Kidney (tissue), 14 donors: Measurements from ENCODE around the gene MAN2A2. TPM values are rescaled to one million over a fixed set of nuclear protein-coding genes. Genes with fewer than 3 reads are reported as not detected.

Experiments
- DNase-seq, 5 donors: peaks; one replicate each; pipeline ENCODE4 v3.0.0-alpha.2; 2013 to 2020
- FAIRE-seq: peaks from 2 replicates; lab custom pipeline; 2012; peaks lifted over from hg19 to GRCh38; lab: Jason Lieb, UNC
- H3K27ac ChIP-seq, 2 donors: one replicate each; pipeline ENCODE4 v1.7.0; 2013; ENCODE audit warnings: low read depth in 2 of 2, low read length in 2 of 2, inconsistent platforms in 1 of 2
- H3K27me3 ChIP-seq: one replicate; pipeline ENCODE4 v1.7.1; 2013; ENCODE audit warnings: low read length, inconsistent platforms; ENCODE audit not compliant: control insufficient read depth, insufficient read depth
- H3K36me3 ChIP-seq, 3 donors: one replicate each; pipeline versions ENCODE4 v1.7.0 to v1.7.1; 2013; ENCODE audit warnings: low read length in 3 of 3, control low read depth in 1 of 3, inconsistent platforms in 1 of 3; ENCODE audit not compliant: insufficient read depth in 3 of 3, control insufficient read depth in 2 of 3
- H3K4me1 ChIP-seq, 3 donors: one replicate each; pipeline versions ENCODE4 v1.7.0 to v1.7.1; 2013; ENCODE audit warnings: low read length in 3 of 3, inconsistent platforms in 1 of 3, low read depth in 1 of 3; ENCODE audit not compliant: control insufficient read depth in 2 of 3, insufficient read depth in 2 of 3
- H3K4me3 ChIP-seq, 3 donors: one replicate each; pipeline versions ENCODE4 v1.7.0 to v1.8.1; 2013; ENCODE audit warnings: low read length in 3 of 3, control low read depth in 1 of 3, inconsistent platforms in 1 of 3
- H3K9ac ChIP-seq, 3 donors: one replicate each; pipeline versions ENCODE4 v1.7.0 to v1.7.1; 2013; ENCODE audit warnings: low read length in 3 of 3, control low read depth in 1 of 3, inconsistent platforms in 1 of 3
- H3K9me3 ChIP-seq, 3 donors: one replicate each; pipeline versions ENCODE4 v1.7.0 to v1.7.1; 2013; ENCODE audit warnings: low read length in 3 of 3, control low read depth in 1 of 3, inconsistent platforms in 1 of 3; ENCODE audit not compliant: control insufficient read depth in 2 of 3, insufficient read depth in 1 of 3
- CTCF ChIP-seq: IDR thresholded peaks from 3 replicates; pipeline ENCODE4 v1.5.1; 2012; ENCODE audit warnings: mild to moderate bottlenecking, moderate library complexity, borderline replicate concordance; ENCODE audit not compliant: insufficient read depth; ENCODE audit errors: extremely low read depth
- intact Hi-C: fragments of 100-400 bp; cut with DNase I; formaldehyde crosslinking; loops from one replicate; pipeline ENCODE4 v1.11.1; 2022
- polyA plus RNA-seq: library from polyadenylated mRNA; stranded (reverse); fragments of 350-450 nt; fragmentation: Illumina TruSeq; extraction: RNeasy Lipid Tissue Mini Kit (QIAGEN cat#74804); gene quantifications from one replicate; pipeline ENCODE4 v1.2.3, GENCODE V29; 2014; ENCODE audit warnings: low read depth, low replicate concordance; ENCODE audit not compliant: insufficient read depth
- total RNA-seq: library from RNA; stranded (reverse); fragmentation: NEBNext Ultra II Directional; extraction: Animal tissue kit (Norgen Biotek cat#: 25700); gene quantifications from one replicate; pipeline ENCODE4 v1.2.1, GENCODE V29; 2021
- donor health status: control.
- donor health status: control.
- donor health status: control.
- donor health status: control.
- donor health status: control.
- donor health status: DM: yes; HTN: yes; CAD: no.
- donor health status: Normal renal cell carcinoma (clear cell type).

The MAN2A2 gene
- total and polyA plus RNA-seq, 2 donors from 2014 or later = 11.4 to 56.3 TPM

GRCh38 chr15:90915216-90915807, 12.2 kb downstream of the MAN2A2 start:
- Histone ChIP-seq H3K27ac (no peak overlapping the region), H3K9me3 (no peaks in the 10 kb centered on the region), H3K36me3 (peaks cover 2 to 74% (median 60%) of the 10 kb centered on the region in 3 donors), H3K9ac (no peak overlapping the region), H3K4me3 (no peak overlapping the region), H3K27me3 (no peaks in the 10 kb centered on the region), H3K4me1 (no peaks in the 10 kb centered on the region)
- FAIRE-seq = no peak
- no peak for TF ChIP-seq CTCF
- peak in 1 of 5 donors; percentile 24 for DNase-seq
- intact Hi-C loops = no loop called here

- peaks cover 2 to 73% (median 60%) of the 10 kb centered on the region in 3 donors for H3K36me3 ChIP-seq
- H3K4me3 ChIP-seq = no peak overlapping the region
- no peak overlapping the region for H3K9ac ChIP-seq
- H3K9me3 ChIP-seq = no peaks in the 10 kb centered on the region
- no peak overlapping the region for H3K27ac ChIP-seq
- H3K4me1 ChIP-seq = no peaks in the 10 kb centered on the region
- DNase-seq (peak in 3 of 5 donors; percentile 40 to 75 (median 43)), FAIRE-seq (no peak)
- TF ChIP-seq CTCF = no peak
- no peaks in the 10 kb centered on the region for H3K27me3 ChIP-seq
- intact Hi-C loops = no loop called here
Measured at GRCh38 chr15:90915808-90916440, 12.8 kb downstream of the MAN2A2 start.

GRCh38 chr15:90916461-90916860, 13.4 kb downstream of the MAN2A2 start:
- Histone ChIP-seq H3K9ac (no peak overlapping the region), H3K4me3 (no peak overlapping the region)
- no peak for FAIRE-seq

More at GRCh38 chr15:90916461-90916860, 13.4 kb downstream of the MAN2A2 start:
- TF ChIP-seq CTCF = no peak
- H3K27me3 ChIP-seq = no peaks in the 10 kb centered on the region
- H3K36me3 ChIP-seq = peaks cover 2 to 69% (median 56%) of the 10 kb centered on the region in 3 donors
- no peaks in the 10 kb centered on the region for H3K9me3 ChIP-seq
- no peak for DNase-seq
- H3K4me1 ChIP-seq = no peaks in the 10 kb centered on the region
- H3K27ac ChIP-seq = no peak overlapping the region
- intact Hi-C loops = no loop called here
